WERI-Rb-1 (cell line): Measurements from ENCODE around the gene TMPRSS11E.
"Not testable (repeated sequence)": the region's sequence is repeated elsewhere in the genome, so short reads cannot be mapped to it uniquely, and the experiment has no call there.

Source experiments
- DNase-seq: peaks from one replicate; pipeline ENCODE4 v3.0.0-alpha.2; 2020
- H3K27ac ChIP-seq: fragments of 250-450 bp; sonication (Bioruptor Pico); 2 replicates; pipeline ENCODE4 v1.5.1; 2020; ENCODE audit warnings: mild to moderate bottlenecking, moderate library complexity
- H3K27me3 ChIP-seq: fragments of 250-450 bp; sonication (Bioruptor Pico); 2 replicates; pipeline ENCODE4 v1.5.1; 2021; ENCODE audit warnings: mild to moderate bottlenecking, low read depth, moderate library complexity; ENCODE audit not compliant: insufficient read depth, severe bottlenecking
- H3K36me3 ChIP-seq: fragments of 250-450 bp; sonication (Bioruptor Pico); 2 replicates; pipeline ENCODE4 v1.5.1; 2020; ENCODE audit warnings: mild to moderate bottlenecking, moderate library complexity
- H3K4me3 ChIP-seq: 2 replicates; pipeline ENCODE4 v1.5.1; 2011; ENCODE audit warnings: low read depth, mild to moderate bottlenecking, control low read depth, low read length
- H3K9me3 ChIP-seq: fragments of 250-450 bp; sonication (Bioruptor Pico); 2 replicates; pipeline ENCODE4 v1.5.1; 2021; ENCODE audit warnings: mild to moderate bottlenecking, moderate library complexity; ENCODE audit not compliant: severe bottlenecking
- CTCF ChIP-seq: IDR thresholded peaks from 2 replicates; pipeline ENCODE4 v1.5.1; 2011; ENCODE audit warnings: low read depth, mild to moderate bottlenecking, control low read depth, inconsistent platforms, low read length

Gene TMPRSS11E

GRCh38 chr4:68447201-68447600 lies at the start of gene TMPRSS11E:
TSS of gene TMPRSS11E (plus strand) at chr4:68447463. CDS start at chr4:68447513, 50 bp downstream.
- Histone ChIP-seq H3K36me3 (no peaks in the 10 kb centered on the region), H3K27me3 (peaks cover 2% of the 10 kb centered on the region), H3K27ac (no peak within 1 kb of the TSS), H3K4me3 (no peak within 1 kb of the TSS), H3K9me3 (no peaks in the 10 kb centered on the region)
- DNase-seq: no peak
- TF ChIP-seq CTCF: no peak

GRCh38 chr4:68399306-68399705 lies 48.0 kb upstream of the TMPRSS11E start:
- Histone ChIP-seq H3K27ac (no peak overlapping the region), H3K4me3 (no peak overlapping the region), H3K36me3 (no peaks in the 10 kb centered on the region), H3K9me3 (no peaks in the 10 kb centered on the region), H3K27me3 (no peaks in the 10 kb centered on the region)
- TF ChIP-seq CTCF: no peak
- no peak for DNase-seq

- no peak for TF ChIP-seq CTCF
- Histone ChIP-seq H3K9me3 (no peaks in the 10 kb centered on the region), H3K27ac (no peak overlapping the region), H3K4me3 (no peak overlapping the region), H3K27me3 (no peaks in the 10 kb centered on the region), H3K36me3 (no peaks in the 10 kb centered on the region)
- DNase-seq: no peak
Observed at GRCh38 chr4:68401231-68401630, 46.0 kb upstream of the TMPRSS11E start.

- Histone ChIP-seq H3K9me3 (no peaks in the 10 kb centered on the region), H3K4me3 (no peak overlapping the region), H3K36me3 (no peaks in the 10 kb centered on the region), H3K27me3 (no peaks in the 10 kb centered on the region), H3K27ac (no peak overlapping the region)
- no peak for TF ChIP-seq CTCF
- DNase-seq: no peak
Observed at GRCh38 chr4:68404153-68404552, 43.1 kb upstream of the TMPRSS11E start.

- not testable (repeated sequence) for DNase-seq, H3K27me3 ChIP-seq, H3K27ac ChIP-seq, H3K36me3 ChIP-seq, H3K4me3 ChIP-seq, H3K9me3 ChIP-seq
Observed at GRCh38 chr4:68405718-68406478, 41.4 kb upstream of the TMPRSS11E start.

GRCh38 chr4:68406479-68406859 lies 40.8 kb upstream of the TMPRSS11E start:
- no peak for TF ChIP-seq CTCF

GRCh38 chr4:68407015-68407867 lies 40.0 kb upstream of the TMPRSS11E start:
- H3K36me3 ChIP-seq, H3K4me3 ChIP-seq, H3K9me3 ChIP-seq, H3K27me3 ChIP-seq, H3K27ac ChIP-seq, DNase-seq: not testable (repeated sequence)

More at GRCh38 chr4:68406479-68406859, 40.8 kb upstream of the TMPRSS11E start:
- no peak overlapping the region for H3K4me3 ChIP-seq
- no peak for DNase-seq
- H3K27me3 ChIP-seq: no peaks in the 10 kb centered on the region
- no peaks in the 10 kb centered on the region for H3K9me3 ChIP-seq
- H3K27ac ChIP-seq: no peak overlapping the region
- no peaks in the 10 kb centered on the region for H3K36me3 ChIP-seq
